Spleen (tissue), 7 donors: Measurements from ENCODE around the gene NKAIN4.

Experiments
- POLR2A ChIP-seq, 3 donors: fragments of 450-650 bp; IDR thresholded peaks; one replicate each; pipeline ENCODE4 v1.5.1; 2017; ENCODE audit warnings: antibody characterized with exemption in 3 of 3, mild to moderate bottlenecking in 1 of 3
- TF ChIP-seq, protein P1 (sequence below), 11 experiments: fragments of 200-600 bp in 7 of 11; fragments of 450-650 bp in 4 of 11; sonication (generic) in 4 of 11; IDR thresholded peaks in 8 of 11; conservative IDR thresholded peaks in 3 of 11; 1 replicate in 7 of 11; 2 replicates in 4 of 11; pipeline versions ENCODE4 v1.4.0 to v1.8.0; 2016 to 2021; ENCODE audit warnings: antibody characterized with exemption in 11 of 11, inconsistent platforms in 4 of 11, mild to moderate bottlenecking in 1 of 11
- donor health status: DM: no; HTN: no; CAD: no; lungs with moderate emphysema.
- donor health status: DM: no; HTN: no; CAD: no.
- donor health status: DM: no; HTN: no; CAD: no.

DNA sequence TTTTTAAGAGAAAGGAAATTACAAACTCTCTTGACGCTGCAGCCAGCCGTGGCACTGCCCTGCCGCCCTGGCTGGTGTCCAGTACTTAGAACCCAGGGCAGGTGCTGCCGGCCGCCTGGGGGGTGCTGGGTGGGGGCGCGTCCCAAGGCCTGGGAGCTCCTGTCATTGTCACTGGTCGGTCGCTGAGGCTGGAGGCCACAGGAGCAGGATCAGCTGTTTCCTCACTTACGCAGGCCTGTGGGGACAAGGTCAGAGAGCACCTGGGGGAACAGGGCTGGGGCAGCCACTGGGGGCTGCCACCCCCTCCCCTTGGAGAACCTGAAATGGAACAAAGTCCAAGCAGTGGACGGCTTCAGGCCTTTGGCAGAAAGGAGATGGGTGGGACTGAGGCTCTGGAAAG, 13.0 kb downstream of the NKAIN4 start:
- TF ChIP-seq, protein P1, sequence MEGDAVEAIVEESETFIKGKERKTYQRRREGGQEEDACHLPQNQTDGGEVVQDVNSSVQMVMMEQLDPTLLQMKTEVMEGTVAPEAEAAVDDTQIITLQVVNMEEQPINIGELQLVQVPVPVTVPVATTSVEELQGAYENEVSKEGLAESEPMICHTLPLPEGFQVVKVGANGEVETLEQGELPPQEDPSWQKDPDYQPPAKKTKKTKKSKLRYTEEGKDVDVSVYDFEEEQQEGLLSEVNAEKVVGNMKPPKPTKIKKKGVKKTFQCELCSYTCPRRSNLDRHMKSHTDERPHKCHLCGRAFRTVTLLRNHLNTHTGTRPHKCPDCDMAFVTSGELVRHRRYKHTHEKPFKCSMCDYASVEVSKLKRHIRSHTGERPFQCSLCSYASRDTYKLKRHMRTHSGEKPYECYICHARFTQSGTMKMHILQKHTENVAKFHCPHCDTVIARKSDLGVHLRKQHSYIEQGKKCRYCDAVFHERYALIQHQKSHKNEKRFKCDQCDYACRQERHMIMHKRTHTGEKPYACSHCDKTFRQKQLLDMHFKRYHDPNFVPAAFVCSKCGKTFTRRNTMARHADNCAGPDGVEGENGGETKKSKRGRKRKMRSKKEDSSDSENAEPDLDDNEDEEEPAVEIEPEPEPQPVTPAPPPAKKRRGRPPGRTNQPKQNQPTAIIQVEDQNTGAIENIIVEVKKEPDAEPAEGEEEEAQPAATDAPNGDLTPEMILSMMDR (IDR thresholded peaks at IDR 0.05 in 8 of 11, conservative IDR thresholded peaks at IDR 0.05 in 3 of 11) = no peak
- TF ChIP-seq POLR2A (IDR thresholded peaks at IDR 0.05) = no peak
